Liver (tissue), 9 donors: ENCODE measurements around the gene LDB2. TPM values are rescaled to one million over a fixed set of nuclear protein-coding genes. Genes with fewer than 3 reads are reported as not detected.

Experiments used
- DNase-seq: peaks from one replicate; pipeline ENCODE4 v3.0.0-alpha.2; 2017; ENCODE audit warnings: low spot score
- H3K27ac ChIP-seq, 2 donors: one replicate each; pipeline ENCODE4 v1.7.0; 2013; ENCODE audit warnings: inconsistent platforms in 2 of 2, low read length in 2 of 2, control low read depth in 1 of 2, low read depth in 1 of 2, mild to moderate bottlenecking in 1 of 2
- H3K27me3 ChIP-seq, 4 donors: one replicate each; pipeline versions ENCODE4 v1.6.1 to v1.7.0; 2013; ENCODE audit warnings: low read length in 3 of 4, inconsistent platforms in 1 of 4, mild to moderate bottlenecking in 1 of 4, moderate library complexity in 1 of 4; ENCODE audit not compliant: control insufficient read depth in 4 of 4, insufficient read depth in 4 of 4
- H3K36me3 ChIP-seq, 4 donors: one replicate each; pipeline versions ENCODE4 v1.6.1 to v1.7.0; 2013; ENCODE audit warnings: low read length in 3 of 4, mild to moderate bottlenecking in 3 of 4, low read depth in 1 of 4, moderate library complexity in 1 of 4; ENCODE audit not compliant: control insufficient read depth in 4 of 4, insufficient read depth in 3 of 4
- H3K4me1 ChIP-seq, 4 donors: one replicate each; pipeline versions ENCODE4 v1.6.1 to v1.7.0; 2013; ENCODE audit warnings: low read length in 3 of 4, mild to moderate bottlenecking in 3 of 4, moderate library complexity in 1 of 4; ENCODE audit not compliant: control insufficient read depth in 4 of 4, insufficient read depth in 4 of 4
- H3K4me3 ChIP-seq, 3 donors: one replicate each; pipeline versions ENCODE4 v1.6.1 to v1.7.0; 2013; ENCODE audit warnings: low read length in 3 of 3, control low read depth in 1 of 3, low read depth in 1 of 3, mild to moderate bottlenecking in 1 of 3
- H3K9ac ChIP-seq, 2 donors: one replicate each; pipeline ENCODE4 v1.7.0; 2013; ENCODE audit warnings: low read length in 2 of 2, mild to moderate bottlenecking in 2 of 2, moderate library complexity in 2 of 2, control low read depth in 1 of 2, low read depth in 1 of 2
- H3K9me3 ChIP-seq, 4 donors: one replicate each; pipeline versions ENCODE4 v1.6.1 to v1.7.0; 2013; ENCODE audit warnings: low read length in 3 of 4; ENCODE audit not compliant: control insufficient read depth in 4 of 4
- ATF3 ChIP-seq: IDR thresholded peaks from 2 replicates; pipeline ENCODE4 v1.6.1; 2016; ENCODE audit warnings: antibody characterized with exemption
- CTCF ChIP-seq: fragments of 150-350 bp; IDR thresholded peaks from 2 replicates; pipeline ENCODE4 v1.5.1; 2017; ENCODE audit warnings: improper control_type of control experiment, low read depth, low read length; ENCODE audit not compliant: missing input control
- EGR1 ChIP-seq, 2 donors: IDR thresholded peaks; 2 replicates each; pipeline ENCODE4 v1.6.1; 2016 to 2018; ENCODE audit warnings: antibody characterized with exemption in 2 of 2, low read depth in 2 of 2
- FOXA1 ChIP-seq: IDR thresholded peaks from 2 replicates; pipeline ENCODE4 v1.6.1; 2016; ENCODE audit warnings: antibody characterized with exemption
- FOXA2 ChIP-seq: IDR thresholded peaks from 2 replicates; pipeline ENCODE4 v1.6.1; 2016; ENCODE audit warnings: antibody characterized with exemption
- GABPA ChIP-seq, 2 donors: IDR thresholded peaks in 1 of 2; conservative IDR thresholded peaks in 1 of 2; 2 replicates each; pipeline ENCODE4 v1.6.1; 2016; ENCODE audit warnings: antibody characterized with exemption in 2 of 2, mild to moderate bottlenecking in 1 of 2, moderate library complexity in 1 of 2
- HNF4A ChIP-seq, 2 donors: conservative IDR thresholded peaks; 2 replicates each; pipeline ENCODE4 v1.6.1; 2016; ENCODE audit warnings: antibody characterized with exemption in 2 of 2, mild to moderate bottlenecking in 2 of 2
- HNF4G ChIP-seq: IDR thresholded peaks from 2 replicates; pipeline ENCODE4 v1.6.1; 2016; ENCODE audit warnings: antibody characterized with exemption
- JUND ChIP-seq, 2 donors: IDR thresholded peaks; 2 replicates each; pipeline ENCODE4 v1.6.1; 2016; ENCODE audit warnings: antibody characterized with exemption in 2 of 2
- MAX ChIP-seq: IDR thresholded peaks from 2 replicates; pipeline ENCODE4 v1.6.1; 2016; ENCODE audit warnings: antibody characterized with exemption
- NR2F2 ChIP-seq: IDR thresholded peaks from 2 replicates; pipeline ENCODE4 v1.6.1; 2016; ENCODE audit warnings: antibody characterized with exemption
- RAD21 ChIP-seq, 2 donors: IDR thresholded peaks; 2 replicates each; pipeline ENCODE4 v1.6.1; 2016; ENCODE audit warnings: antibody characterized with exemption in 2 of 2, mild to moderate bottlenecking in 2 of 2
- RXRA ChIP-seq, 2 donors: IDR thresholded peaks; 2 replicates each; pipeline ENCODE4 v1.6.1; 2017 to 2018; ENCODE audit warnings: antibody characterized with exemption in 2 of 2, mild to moderate bottlenecking in 1 of 2
- SP1 ChIP-seq: IDR thresholded peaks from 2 replicates; pipeline ENCODE4 v1.6.1; 2018; ENCODE audit warnings: antibody characterized with exemption, mild to moderate bottlenecking
- TAF1 ChIP-seq: conservative IDR thresholded peaks from 2 replicates; pipeline ENCODE4 v1.6.1; 2016; ENCODE audit warnings: antibody characterized with exemption, mild to moderate bottlenecking
- YY1 ChIP-seq: IDR thresholded peaks from 2 replicates; pipeline ENCODE4 v1.6.1; 2016; ENCODE audit warnings: antibody characterized with exemption, mild to moderate bottlenecking
- WGBS: extraction: QIAGEN DNeasy Blood & Tissue Kit; methylation state at CpG from one replicate; pipeline ENCODE4 v1.1.7; 2013; 5-methylcytosine and 5-hydroxymethylcytosine counted together
- polyA plus RNA-seq, 2 donors: library from polyadenylated mRNA; stranded (reverse) in 1 of 2; unstranded in 1 of 2; fragments of 200-250 nt in 1 of 2; fragments of >200 nt in 1 of 2; fragmentation: Nextera tagmentation in 1 of 2; extraction: Ambion mirVana in 1 of 2; gene quantifications; one replicate each; pipeline versions ENCODE4 v1.2.1 to v1.2.3, GENCODE V29; 2013 to 2015
- total RNA-seq, 2 donors: library from RNA; depleted of rRNA; stranded (reverse); fragments of >200 nt; gene quantifications; one replicate each; pipeline ENCODE4 v1.2.3, GENCODE V29; 2014
- TF ChIP-seq, protein P1 (sequence below): IDR thresholded peaks from 2 replicates; pipeline ENCODE4 v1.6.1; 2016; ENCODE audit warnings: antibody characterized with exemption, mild to moderate bottlenecking
- TF ChIP-seq, protein P2 (sequence below): IDR thresholded peaks from 2 replicates; pipeline ENCODE4 v1.6.1; 2016; ENCODE audit warnings: antibody characterized with exemption
- donor health status: healthy.
- donor health status: healthy.
- donor health status: healthy.
- donor health status: healthy.
- donor health status: healthy.

Gene LDB2
- total and polyA plus RNA-seq, 4 donors: 7.4 to 31.9 (median 16.8) TPM

- no peaks in the 10 kb centered on the region for H3K4me1 ChIP-seq
- no peak overlapping the region for H3K27ac ChIP-seq
- peaks cover 0 to 2% (median 0%) of the 10 kb centered on the region in 4 donors for H3K36me3 ChIP-seq
- no peak overlapping the region for H3K4me3 ChIP-seq
- DNase-seq: no peak
- TF ChIP-seq FOXA1: no peak
- no peak for TF ChIP-seq JUND (IDR thresholded peaks at IDR 0.05)
- no peak for TF ChIP-seq NR2F2
- no peak for TF ChIP-seq FOXA2
- no peak for TF ChIP-seq RAD21 (IDR thresholded peaks at IDR 0.05)
- TF ChIP-seq YY1: no peak
- TF ChIP-seq MAX: no peak
- no peak for TF ChIP-seq TAF1
- TF ChIP-seq, protein P1, sequence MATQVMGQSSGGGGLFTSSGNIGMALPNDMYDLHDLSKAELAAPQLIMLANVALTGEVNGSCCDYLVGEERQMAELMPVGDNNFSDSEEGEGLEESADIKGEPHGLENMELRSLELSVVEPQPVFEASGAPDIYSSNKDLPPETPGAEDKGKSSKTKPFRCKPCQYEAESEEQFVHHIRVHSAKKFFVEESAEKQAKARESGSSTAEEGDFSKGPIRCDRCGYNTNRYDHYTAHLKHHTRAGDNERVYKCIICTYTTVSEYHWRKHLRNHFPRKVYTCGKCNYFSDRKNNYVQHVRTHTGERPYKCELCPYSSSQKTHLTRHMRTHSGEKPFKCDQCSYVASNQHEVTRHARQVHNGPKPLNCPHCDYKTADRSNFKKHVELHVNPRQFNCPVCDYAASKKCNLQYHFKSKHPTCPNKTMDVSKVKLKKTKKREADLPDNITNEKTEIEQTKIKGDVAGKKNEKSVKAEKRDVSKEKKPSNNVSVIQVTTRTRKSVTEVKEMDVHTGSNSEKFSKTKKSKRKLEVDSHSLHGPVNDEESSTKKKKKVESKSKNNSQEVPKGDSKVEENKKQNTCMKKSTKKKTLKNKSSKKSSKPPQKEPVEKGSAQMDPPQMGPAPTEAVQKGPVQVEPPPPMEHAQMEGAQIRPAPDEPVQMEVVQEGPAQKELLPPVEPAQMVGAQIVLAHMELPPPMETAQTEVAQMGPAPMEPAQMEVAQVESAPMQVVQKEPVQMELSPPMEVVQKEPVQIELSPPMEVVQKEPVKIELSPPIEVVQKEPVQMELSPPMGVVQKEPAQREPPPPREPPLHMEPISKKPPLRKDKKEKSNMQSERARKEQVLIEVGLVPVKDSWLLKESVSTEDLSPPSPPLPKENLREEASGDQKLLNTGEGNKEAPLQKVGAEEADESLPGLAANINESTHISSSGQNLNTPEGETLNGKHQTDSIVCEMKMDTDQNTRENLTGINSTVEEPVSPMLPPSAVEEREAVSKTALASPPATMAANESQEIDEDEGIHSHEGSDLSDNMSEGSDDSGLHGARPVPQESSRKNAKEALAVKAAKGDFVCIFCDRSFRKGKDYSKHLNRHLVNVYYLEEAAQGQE: no peak
- no peak for TF ChIP-seq HNF4G
- TF ChIP-seq, protein P2, sequence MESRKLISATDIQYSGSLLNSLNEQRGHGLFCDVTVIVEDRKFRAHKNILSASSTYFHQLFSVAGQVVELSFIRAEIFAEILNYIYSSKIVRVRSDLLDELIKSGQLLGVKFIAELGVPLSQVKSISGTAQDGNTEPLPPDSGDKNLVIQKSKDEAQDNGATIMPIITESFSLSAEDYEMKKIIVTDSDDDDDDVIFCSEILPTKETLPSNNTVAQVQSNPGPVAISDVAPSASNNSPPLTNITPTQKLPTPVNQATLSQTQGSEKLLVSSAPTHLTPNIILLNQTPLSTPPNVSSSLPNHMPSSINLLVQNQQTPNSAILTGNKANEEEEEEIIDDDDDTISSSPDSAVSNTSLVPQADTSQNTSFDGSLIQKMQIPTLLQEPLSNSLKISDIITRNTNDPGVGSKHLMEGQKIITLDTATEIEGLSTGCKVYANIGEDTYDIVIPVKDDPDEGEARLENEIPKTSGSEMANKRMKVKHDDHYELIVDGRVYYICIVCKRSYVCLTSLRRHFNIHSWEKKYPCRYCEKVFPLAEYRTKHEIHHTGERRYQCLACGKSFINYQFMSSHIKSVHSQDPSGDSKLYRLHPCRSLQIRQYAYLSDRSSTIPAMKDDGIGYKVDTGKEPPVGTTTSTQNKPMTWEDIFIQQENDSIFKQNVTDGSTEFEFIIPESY: no peak
- no peak for TF ChIP-seq RXRA (IDR thresholded peaks at IDR 0.05)
- TF ChIP-seq ATF3: no peak
- TF ChIP-seq GABPA (IDR thresholded peaks at IDR 0.05 in 1 of 2, conservative IDR thresholded peaks at IDR 0.05 in 1 of 2): no peak
- TF ChIP-seq SP1: no peak
- TF ChIP-seq CTCF: no peak
- TF ChIP-seq EGR1 (IDR thresholded peaks at IDR 0.05; ENCODE audit: low read depth in 2 of 2): no peak
- no peaks in the 10 kb centered on the region for H3K9me3 ChIP-seq
- H3K9ac ChIP-seq: no peak overlapping the region
- no peaks in the 10 kb centered on the region for H3K27me3 ChIP-seq
These were observed 45.8 kb downstream of the LDB2 start for GRCh38 chr4:16852644-16853043.

DNA sequence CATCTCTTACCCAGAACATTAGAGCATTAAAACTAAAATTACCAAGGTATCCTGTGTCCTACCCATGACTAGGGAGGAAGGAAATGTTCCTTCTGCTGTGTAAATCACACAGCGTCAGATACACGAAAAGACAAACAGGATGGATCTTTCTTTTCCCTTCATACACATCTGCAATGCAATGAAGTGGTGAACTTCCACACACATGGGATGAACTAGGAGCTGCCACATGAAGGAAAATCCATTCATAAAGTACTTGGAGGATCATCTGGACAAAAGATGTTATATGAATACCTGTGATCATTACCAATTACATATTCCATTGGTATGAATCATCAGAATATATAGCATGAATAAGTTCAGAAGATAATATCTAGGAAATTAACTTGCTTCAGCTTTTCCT lies 46.2 kb downstream of the LDB2 start:
- no peak overlapping the region for H3K4me3 ChIP-seq
- H3K9ac ChIP-seq: no peak overlapping the region
- H3K27me3 ChIP-seq: no peaks in the 10 kb centered on the region
- DNase-seq: no peak
- peaks cover 0 to 2% (median 0%) of the 10 kb centered on the region in 4 donors for H3K36me3 ChIP-seq
- H3K27ac ChIP-seq: no peak overlapping the region
- WGBS: 75% methylated on average over 2 of the region's 2 CpGs
- H3K9me3 ChIP-seq: no peaks in the 10 kb centered on the region
- H3K4me1 ChIP-seq: no peaks in the 10 kb centered on the region
- no peak for TF ChIP-seq EGR1 (IDR thresholded peaks at IDR 0.05; ENCODE audit: low read depth in 2 of 2)
- no peak for TF ChIP-seq ATF3
- no peak for TF ChIP-seq TAF1
- TF ChIP-seq, protein P1: no peak
- TF ChIP-seq HNF4A (conservative IDR thresholded peaks at IDR 0.05): no peak
- TF ChIP-seq, protein P2: no peak
- TF ChIP-seq SP1: no peak
- TF ChIP-seq GABPA (IDR thresholded peaks at IDR 0.05 in 1 of 2, conservative IDR thresholded peaks at IDR 0.05 in 1 of 2): no peak
- TF ChIP-seq HNF4G: no peak
- TF ChIP-seq FOXA1: no peak
- no peak for TF ChIP-seq YY1
- TF ChIP-seq FOXA2: no peak
- no peak for TF ChIP-seq JUND (IDR thresholded peaks at IDR 0.05)
- no peak for TF ChIP-seq RXRA (IDR thresholded peaks at IDR 0.05)
